Activated CD4-positive, alpha-beta memory T cell treated with anti-CD3 and anti-CD28 coated beads for 36 hours (primary cell): ENCODE data around the gene B4GALNT2. TPM values are rescaled to one million over a fixed set of nuclear protein-coding genes. Genes with fewer than 3 reads are reported as not detected.
A peak's percentile ranks its signal among the peaks of the same experiment; 100 is the strongest.
"Not testable (repeated sequence)": the region's sequence is repeated elsewhere in the genome, so short reads cannot be mapped to it uniquely, and the experiment has no call there.

ENCODE experiments used
- CTCF ChIA-PET: fragments of 350-600 bp; sonication (Branson Sonifier 250); formaldehyde crosslinking; loops from one replicate; lab custom pipeline; 2021; ENCODE audit warnings: antibody characterized with exemption, inconsistent platforms; lab: Charles Lee
- POLR2A ChIA-PET: fragments of 350-600 bp; sonication (Branson Sonifier 250); formaldehyde crosslinking; loops from one replicate; lab custom pipeline; 2021; ENCODE audit warnings: antibody characterized with exemption; lab: Charles Lee
- DNase-seq: peaks from one replicate; pipeline ENCODE4 v3.0.0-alpha.2; 2020
- H3K27ac Mint-ChIP-seq: one replicate; pipeline ENCODE4 v1.8.0; 2021; ENCODE audit warnings: mixed read lengths
- H3K27me3 Mint-ChIP-seq: one replicate; pipeline ENCODE4 v1.8.0; 2021; ENCODE audit warnings: mixed read lengths
- H3K36me3 Mint-ChIP-seq: one replicate; pipeline ENCODE4 v1.8.0; 2021; ENCODE audit warnings: mixed read lengths
- H3K4me1 Mint-ChIP-seq: one replicate; pipeline ENCODE4 v1.8.0; 2021; ENCODE audit warnings: low read depth, mixed read lengths
- H3K4me3 Mint-ChIP-seq: one replicate; pipeline ENCODE4 v1.8.0; 2021; ENCODE audit warnings: mild to moderate bottlenecking, mixed read lengths
- H3K9me3 Mint-ChIP-seq: one replicate; pipeline ENCODE4 v1.8.0; 2021; ENCODE audit warnings: mixed read lengths
- intact Hi-C: fragments of 100-400 bp; cut with micrococcal nuclease; formaldehyde crosslinking; loops from one replicate; pipeline ENCODE4 v1.15.1; 2023
- total RNA-seq, 2 experiments: library from RNA; stranded (reverse); gene quantifications; one replicate each; pipeline ENCODE4 v1.2.3, GENCODE V29; 2021

Gene B4GALNT2
- total RNA-seq, 2 experiments from 2014 or later = not detected

GRCh38 chr17:49157784-49158183 lies 25.2 kb downstream of the B4GALNT2 start:
- Mint-ChIP-seq H3K4me3 (no peak overlapping the region), H3K9me3 (no peaks in the 10 kb centered on the region), H3K27me3 (peaks cover 30% of the 10 kb centered on the region), H3K36me3 (no peaks in the 10 kb centered on the region), H3K27ac (no peak overlapping the region), H3K4me1 (no peaks in the 10 kb centered on the region)
- POLR2A ChIA-PET = no interaction called here
- CTCF ChIA-PET = no interaction called here
- intact Hi-C loops = no loop called here
- DNase-seq = no peak

DNA sequence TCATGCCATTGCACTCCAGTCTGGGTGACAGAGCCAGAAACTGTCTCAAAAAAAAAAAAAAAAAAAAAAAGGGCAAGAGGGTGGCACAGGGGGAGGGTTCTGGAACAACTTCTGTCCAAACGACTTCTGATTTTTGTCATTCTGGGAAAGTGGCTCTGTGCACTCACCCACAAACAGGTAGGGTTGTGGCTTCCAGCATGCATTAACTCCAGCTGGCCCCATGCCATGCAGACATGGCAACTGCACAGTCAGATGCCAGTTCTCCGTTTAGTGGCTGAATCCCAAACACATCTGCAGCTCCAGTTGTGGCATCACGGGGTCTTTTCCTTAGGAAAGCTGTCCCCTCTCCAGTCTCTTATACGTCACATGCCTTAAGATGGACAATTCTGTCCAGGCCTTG lies 30.3 kb downstream of the B4GALNT2 start:
- Mint-ChIP-seq H3K4me1 (no peaks in the 10 kb centered on the region), H3K36me3 (no peaks in the 10 kb centered on the region), H3K4me3 (no peak overlapping the region), H3K27me3 (peaks cover 24% of the 10 kb centered on the region), H3K27ac (no peak overlapping the region), H3K9me3 (no peaks in the 10 kb centered on the region)
- intact Hi-C loops = no loop called here
- ChIA-PET CTCF (no interaction called here), POLR2A (no interaction called here)
- DNase-seq = no peak

DNA sequence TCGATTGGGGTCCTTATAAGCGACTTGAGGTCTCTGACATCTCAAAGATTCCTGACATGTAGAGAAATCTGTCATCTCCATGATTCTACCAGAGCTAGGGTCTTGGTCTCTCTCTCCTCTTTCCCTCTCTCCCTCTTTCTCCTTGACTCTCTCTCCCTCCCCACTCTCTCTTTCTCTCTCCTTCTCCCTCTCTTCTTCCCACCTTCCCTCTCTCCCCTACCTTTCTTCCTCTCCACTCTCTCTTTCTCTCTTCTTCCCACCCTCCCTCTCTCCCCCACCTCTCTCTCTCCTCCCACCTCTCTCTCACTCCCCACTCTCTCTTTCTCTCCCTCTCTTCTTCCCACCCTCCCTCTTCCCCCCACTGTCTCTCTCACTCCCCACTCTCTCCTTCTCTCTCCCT lies 32.6 kb downstream of the B4GALNT2 start:
- ChIA-PET CTCF (no interaction called here), POLR2A (no interaction called here)
- Mint-ChIP-seq H3K27ac (no peak overlapping the region), H3K4me1 (no peaks in the 10 kb centered on the region), H3K4me3 (no peak overlapping the region), H3K9me3 (no peaks in the 10 kb centered on the region), H3K27me3 (peaks cover 30% of the 10 kb centered on the region), H3K36me3 (no peaks in the 10 kb centered on the region)
- no peak for DNase-seq
- intact Hi-C loops = no loop called here

DNA sequence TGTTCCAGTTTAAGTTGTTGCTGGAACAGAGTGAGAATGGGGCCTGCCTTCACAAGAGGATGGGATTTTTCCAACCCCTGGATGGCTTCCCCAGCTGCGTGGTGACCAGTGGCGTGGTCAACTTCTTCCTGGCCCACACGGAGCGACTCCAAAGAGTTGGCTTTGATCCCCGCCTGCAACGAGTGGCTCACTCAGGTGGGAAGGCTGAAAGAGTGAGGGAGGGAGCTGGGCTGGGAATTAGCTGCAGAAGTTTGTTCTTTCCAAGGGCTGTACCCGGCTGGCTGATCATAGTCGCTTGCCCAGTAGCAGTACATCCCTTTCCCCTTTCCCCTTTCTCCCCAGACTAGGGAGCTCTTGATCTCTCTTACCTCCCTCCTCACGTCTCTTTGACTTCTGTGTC lies 36.1 kb downstream of the B4GALNT2 start:
- no peaks in the 10 kb centered on the region for H3K9me3 Mint-ChIP-seq
- intact Hi-C loops = no loop called here
- no peak overlapping the region for H3K4me3 Mint-ChIP-seq
- POLR2A ChIA-PET = no interaction called here
- no peak for DNase-seq
- no peaks in the 10 kb centered on the region for H3K4me1 Mint-ChIP-seq
- CTCF ChIA-PET = interaction anchor here (0.5 kb wide), 1 partner anchor 361 kb away, joined by 3 read pairs; no protein-coding TSS in a partner anchor
- peaks cover 48% of the 10 kb centered on the region for H3K27me3 Mint-ChIP-seq
- no peak overlapping the region for H3K27ac Mint-ChIP-seq
- no peaks in the 10 kb centered on the region for H3K36me3 Mint-ChIP-seq

GRCh38 chr17:49170216-49170615 lies 37.6 kb downstream of the B4GALNT2 start:
- ChIA-PET POLR2A (no interaction called here), CTCF (interaction anchor here (1.7 kb wide), 1 partner anchor 10 kb away, joined by 11 read pairs; no protein-coding TSS in a partner anchor)
- peaks cover 54% of the 10 kb centered on the region for H3K27me3 Mint-ChIP-seq
- no peak overlapping the region for H3K27ac Mint-ChIP-seq
- intact Hi-C loops = no loop called here
- H3K9me3 Mint-ChIP-seq = peaks cover 10% of the 10 kb centered on the region
- H3K4me3 Mint-ChIP-seq = no peak overlapping the region
- DNase-seq = no peak
- H3K36me3 Mint-ChIP-seq = no peaks in the 10 kb centered on the region
- no peaks in the 10 kb centered on the region for H3K4me1 Mint-ChIP-seq

GRCh38 chr17:49170711-49171110 lies 38.1 kb downstream of the B4GALNT2 start:
- DNase-seq, H3K36me3 Mint-ChIP-seq, H3K4me1 Mint-ChIP-seq, intact Hi-C loops, H3K4me3 Mint-ChIP-seq, POLR2A ChIA-PET, H3K27ac Mint-ChIP-seq: not testable (repeated sequence)
- CTCF ChIA-PET = interaction anchor here (1.7 kb wide), 1 partner anchor 10 kb away, joined by 11 read pairs; no protein-coding TSS in a partner anchor
- H3K9me3 Mint-ChIP-seq = peaks cover 15% of the 10 kb centered on the region
- H3K27me3 Mint-ChIP-seq = peaks cover 54% of the 10 kb centered on the region

DNA sequence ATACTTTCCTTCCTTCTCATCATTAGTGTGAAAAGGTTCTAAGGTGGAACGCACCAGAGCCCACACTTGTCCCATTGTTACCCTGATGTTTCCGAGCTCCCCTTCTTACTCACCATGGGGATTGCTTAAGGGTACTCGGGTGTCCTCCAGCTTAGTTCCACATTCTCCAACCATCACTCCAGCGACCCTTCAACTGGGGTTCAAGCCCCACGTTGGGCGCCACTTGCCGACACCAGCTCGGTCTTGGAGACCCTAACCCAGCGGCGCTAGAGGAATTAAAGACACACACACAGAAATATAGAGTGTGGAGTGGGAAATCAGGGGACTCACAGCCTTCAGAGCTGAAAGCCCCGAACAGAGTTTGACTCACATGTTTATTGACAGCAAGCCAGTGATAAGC lies 43.4 kb downstream of the B4GALNT2 start:
- H3K36me3 Mint-ChIP-seq, H3K4me1 Mint-ChIP-seq, DNase-seq, POLR2A ChIA-PET, H3K4me3 Mint-ChIP-seq, H3K27ac Mint-ChIP-seq, intact Hi-C loops: not testable (repeated sequence)
- Mint-ChIP-seq H3K9me3 (peaks cover 34% of the 10 kb centered on the region), H3K27me3 (peaks cover 24% of the 10 kb centered on the region)
- CTCF ChIA-PET = interaction anchor here (0.5 to 13.1 kb wide), 2 partner anchors 52 to 89 kb away, joined by 3 to 187 read pairs; partner anchors contain the start of gene PHOSPHO1

DNA sequence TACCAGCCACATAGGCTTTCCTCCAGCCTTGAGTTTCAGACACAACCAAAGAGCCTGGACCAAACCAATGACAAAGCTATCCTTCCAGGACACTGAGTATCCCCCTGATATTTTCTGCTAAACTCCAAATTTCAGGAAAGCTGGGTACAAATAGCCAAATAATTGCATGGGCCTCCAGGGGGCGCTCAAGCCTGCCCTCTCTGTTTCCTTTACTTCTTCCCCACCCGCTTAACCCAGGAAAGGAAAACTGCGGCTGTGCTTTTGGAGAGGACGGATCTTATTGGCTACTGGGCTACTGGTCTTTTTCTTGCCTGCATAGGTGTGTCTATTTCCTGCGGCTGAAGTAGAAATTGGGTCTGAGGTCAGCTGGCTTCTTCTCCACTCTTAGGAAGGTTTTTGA lies 47.7 kb downstream of the B4GALNT2 start:
- Mint-ChIP-seq H3K4me3 (no peak overlapping the region), H3K27ac (no peak overlapping the region), H3K4me1 (peaks cover 2% of the 10 kb centered on the region), H3K9me3 (peaks cover 35% of the 10 kb centered on the region), H3K36me3 (peaks cover 9% of the 10 kb centered on the region), H3K27me3 (peaks cover 2% of the 10 kb centered on the region)
- ChIA-PET POLR2A (no interaction called here), CTCF (interaction anchor here (0.6 to 13.1 kb wide), 24 partner anchors 9 to 1241 kb away, joined by 3 to 187 read pairs (median 4); partner anchors contain the start of gene PHOSPHO1)
- DNase-seq = peak; percentile 75
- intact Hi-C loops = loop anchor here (1.0 kb wide), 1 partner anchor 47 kb away; no protein-coding TSS in a partner anchor

DNA sequence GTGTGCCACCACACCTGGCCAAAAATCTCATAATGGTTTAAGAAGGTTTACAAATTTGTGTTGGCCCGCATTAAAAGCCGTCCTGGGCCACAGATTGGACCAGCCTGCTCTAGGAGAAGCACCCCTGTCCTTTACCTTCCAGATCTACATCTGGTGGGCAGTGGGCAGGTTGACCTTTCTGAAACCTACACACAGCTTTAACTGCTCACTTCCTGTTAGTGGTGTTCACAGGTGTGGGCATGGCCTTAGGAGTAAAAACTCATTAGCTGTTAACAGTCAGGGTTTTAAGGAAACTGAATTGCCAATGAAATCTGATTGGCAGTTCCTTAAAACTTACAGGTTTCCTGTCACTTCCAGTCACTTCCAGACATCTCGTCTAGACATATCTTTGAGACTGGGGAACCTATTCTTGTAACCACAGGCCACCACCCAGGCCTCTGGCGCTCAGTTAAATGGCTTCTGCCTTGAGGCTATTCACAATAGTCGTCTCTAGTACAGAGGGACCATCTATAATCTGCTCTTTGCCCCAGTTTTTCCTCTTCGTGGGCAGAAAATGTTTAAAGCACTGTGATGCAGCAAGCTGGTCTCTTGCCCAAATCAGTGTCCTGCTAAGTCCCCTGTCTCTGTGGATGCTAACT lies 48.5 kb downstream of the B4GALNT2 start:
- Mint-ChIP-seq H3K36me3 (peaks cover 9% of the 10 kb centered on the region), H3K4me1 (peaks cover 2% of the 10 kb centered on the region), H3K9me3 (peaks cover 34% of the 10 kb centered on the region), H3K27ac (no peak overlapping the region), H3K4me3 (no peak overlapping the region), H3K27me3 (no peaks in the 10 kb centered on the region)
- intact Hi-C loops = loop anchor here (1.0 kb wide), 1 partner anchor 46 kb away; no protein-coding TSS in a partner anchor
- no peak for DNase-seq
- CTCF ChIA-PET = interaction anchor here (0.6 to 13.1 kb wide), 20 partner anchors 10 to 1242 kb away, joined by 3 to 187 read pairs (median 6); partner anchors contain the start of gene PHOSPHO1
- POLR2A ChIA-PET = no interaction called here

DNA sequence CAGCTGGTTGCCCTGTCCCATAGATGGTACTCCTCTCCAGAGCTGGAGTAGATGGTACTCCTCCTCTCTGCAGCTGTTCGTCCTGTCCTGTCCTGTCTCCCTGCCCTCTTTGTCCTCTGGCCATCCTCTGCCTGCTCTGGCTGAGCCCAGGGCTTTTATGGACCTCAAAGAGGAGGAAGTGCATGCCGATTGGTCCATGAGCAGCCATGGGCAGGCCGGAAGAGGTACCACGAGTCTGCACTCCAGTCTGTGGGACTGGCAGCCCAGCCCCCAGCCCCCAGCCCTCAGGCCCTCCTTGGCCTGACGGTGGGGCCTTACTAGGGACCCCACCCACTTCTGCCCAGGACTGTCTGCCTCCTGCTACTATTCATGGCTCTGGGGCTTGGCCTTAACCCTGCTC lies 50.8 kb downstream of the B4GALNT2 start:
- Mint-ChIP-seq H3K4me1 (peaks cover 2% of the 10 kb centered on the region), H3K4me3 (no peak overlapping the region), H3K27ac (no peak overlapping the region), H3K9me3 (peaks cover 22% of the 10 kb centered on the region), H3K27me3 (no peaks in the 10 kb centered on the region), H3K36me3 (peaks cover 8% of the 10 kb centered on the region)
- ChIA-PET CTCF (interaction anchor here (1.6 to 13.1 kb wide), 2 partner anchors 9 to 45 kb away, joined by 4 to 187 read pairs; partner anchors contain the start of gene PHOSPHO1), POLR2A (interaction anchor here (0.6 kb wide), 1 partner anchor 348 kb away, joined by 3 read pairs; no protein-coding TSS in a partner anchor)
- intact Hi-C loops = no loop called here
- DNase-seq = no peak

DNA sequence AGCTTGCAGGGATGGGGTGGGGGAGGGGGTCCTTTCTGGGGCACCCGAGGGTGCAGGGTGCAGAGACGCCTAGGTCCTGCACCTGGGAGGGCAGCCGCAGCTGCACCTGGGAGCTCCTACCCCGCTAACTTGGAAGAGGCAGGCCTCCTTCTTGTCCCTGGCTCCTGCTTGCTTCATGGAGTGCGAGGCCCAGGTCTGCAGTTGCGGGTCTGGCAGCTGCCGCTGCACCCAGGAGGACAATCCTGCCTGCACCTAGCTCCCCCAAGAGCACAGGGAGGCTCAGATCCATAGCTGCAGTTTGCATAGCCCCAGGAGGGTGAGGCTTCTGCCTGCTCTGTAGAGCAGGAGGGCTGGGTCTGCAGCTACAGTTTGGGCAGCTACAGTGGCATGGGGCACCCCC lies 51.2 kb downstream of the B4GALNT2 start:
- Mint-ChIP-seq H3K4me1 (peaks cover 2% of the 10 kb centered on the region), H3K36me3 (peaks cover 8% of the 10 kb centered on the region), H3K9me3 (peaks cover 22% of the 10 kb centered on the region), H3K4me3 (no peak overlapping the region), H3K27me3 (no peaks in the 10 kb centered on the region), H3K27ac (no peak overlapping the region)
- ChIA-PET CTCF (interaction anchor here (13.1 kb wide), 1 partner anchor 44 kb away, joined by 187 read pairs; the partner anchor contains the start of gene PHOSPHO1), POLR2A (interaction anchor here (0.6 kb wide), 1 partner anchor 348 kb away, joined by 3 read pairs; no protein-coding TSS in a partner anchor)
- intact Hi-C loops = no loop called here
- no peak for DNase-seq

DNA sequence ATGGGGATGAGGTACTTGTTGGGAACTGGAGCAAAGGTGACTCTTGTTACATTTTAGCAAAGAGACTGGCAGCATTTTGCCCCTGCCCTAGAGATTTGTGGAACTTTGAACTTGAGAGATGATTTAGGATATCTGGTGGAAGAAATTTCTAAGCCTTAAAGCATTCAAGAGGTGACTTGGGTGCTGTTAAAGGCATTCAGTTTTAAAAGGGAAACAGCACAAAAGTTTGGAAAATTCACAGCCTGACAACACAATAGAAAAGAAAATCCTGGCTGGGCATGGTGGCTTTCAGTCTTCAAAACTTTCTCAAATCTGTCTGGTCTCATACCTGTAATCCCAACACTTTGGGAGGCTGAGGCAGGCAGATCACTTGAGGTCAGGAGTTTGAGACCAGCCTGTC lies 52.0 kb downstream of the B4GALNT2 start:
- H3K27me3 Mint-ChIP-seq, H3K27ac Mint-ChIP-seq, H3K4me3 Mint-ChIP-seq, intact Hi-C loops, H3K4me1 Mint-ChIP-seq, POLR2A ChIA-PET, DNase-seq, H3K36me3 Mint-ChIP-seq: not testable (repeated sequence)
- CTCF ChIA-PET = interaction anchor here (13.1 kb wide), 1 partner anchor 43 kb away, joined by 187 read pairs; the partner anchor contains the start of gene PHOSPHO1
- peaks cover 22% of the 10 kb centered on the region for H3K9me3 Mint-ChIP-seq
